HepG2 (cell line): ENCODE data around the gene NFATC2. TPM values are rescaled to one million over a fixed set of nuclear protein-coding genes. Genes with fewer than 3 reads are reported as not detected.

Experiments
- BRCA1 ChIP-seq: sonication (generic); formaldehyde crosslinking; IDR thresholded peaks from 2 replicates; pipeline ENCODE4 v1.4.0; 2020; ENCODE audit warnings: missing genetic modification reagents
- DR1 ChIP-seq: sonication (generic); formaldehyde crosslinking; IDR thresholded peaks from 2 replicates; pipeline ENCODE4 v1.8.0; 2021; ENCODE audit warnings: mild to moderate bottlenecking, missing genetic modification reagents, inconsistent platforms
- GRHL1 ChIP-seq: sonication (generic); formaldehyde crosslinking; conservative IDR thresholded peaks from 2 replicates; pipeline ENCODE4 v1.8.0; 2022; ENCODE audit warnings: missing genetic modification reagents
- HES4 ChIP-seq: sonication (generic); formaldehyde crosslinking; IDR thresholded peaks from 2 replicates; pipeline ENCODE4 v1.9.0; 2021; ENCODE audit warnings: mild to moderate bottlenecking, missing genetic modification reagents, borderline replicate concordance
- KAT2B ChIP-seq: fragments of 150-350 bp; IDR thresholded peaks from 2 replicates; pipeline ENCODE4 v1.6.1; 2014; ENCODE audit warnings: low read depth, low read length, borderline replicate concordance
- KLF6 ChIP-seq: IDR thresholded peaks from 2 replicates; pipeline ENCODE4 v1.8.0; 2016; ENCODE audit warnings: missing biosample characterization, missing genetic modification reagents
- MTF1 ChIP-seq: sonication (generic); formaldehyde crosslinking; IDR thresholded peaks from 2 replicates; pipeline ENCODE4 v1.5.0; 2020; ENCODE audit warnings: missing genetic modification reagents
- SIN3A ChIP-seq: IDR thresholded peaks from 2 replicates; pipeline ENCODE4 v1.6.1; 2011; ENCODE audit warnings: low read depth, mild to moderate bottlenecking, control low read depth, low read length, borderline replicate concordance
- SNAI1 ChIP-seq: sonication (generic); formaldehyde crosslinking; IDR thresholded peaks from 2 replicates; pipeline ENCODE4 v1.5.0; 2020; ENCODE audit warnings: mild to moderate bottlenecking, missing genetic modification reagents, borderline replicate concordance
- SOX13 ChIP-seq, 3 experiments: fragments of 450-650 bp in 1 of 3; sonication (generic) in 1 of 3; formaldehyde crosslinking in 1 of 3; IDR thresholded peaks in 2 of 3; conservative IDR thresholded peaks in 1 of 3; 2 replicates each; pipeline versions ENCODE4 v1.5.0 to v1.6.1; 2016 to 2020; ENCODE audit warnings: antibody characterized with exemption in 1 of 3, mild to moderate bottlenecking in 1 of 3, missing compliant biosample characterization in 1 of 3, missing genetic modification reagents in 1 of 3, moderate library complexity in 1 of 3
- SP140L ChIP-seq: sonication (generic); formaldehyde crosslinking; IDR thresholded peaks from 2 replicates; pipeline ENCODE4 v1.4.0; 2020; ENCODE audit warnings: missing genetic modification reagents, borderline replicate concordance
- SP2 ChIP-seq: sonication (generic); formaldehyde crosslinking; IDR thresholded peaks from 2 replicates; pipeline ENCODE4 v1.5.1; 2020; ENCODE audit warnings: mild to moderate bottlenecking, missing genetic modification reagents
- SSRP1 ChIP-seq: IDR thresholded peaks from 2 replicates; pipeline ENCODE4 v1.6.1; 2016; ENCODE audit warnings: control low read depth
- ZMYM4 ChIP-seq: sonication (generic); formaldehyde crosslinking; IDR thresholded peaks from 2 replicates; pipeline ENCODE4 v1.8.1; 2023; ENCODE audit warnings: mild to moderate bottlenecking, missing genetic modification reagents
- ZNF136 ChIP-seq: sonication (generic); formaldehyde crosslinking; IDR thresholded peaks from 2 replicates; pipeline ENCODE4 v1.8.1; 2022; ENCODE audit warnings: low read depth, mild to moderate bottlenecking, moderate library complexity, missing genetic modification reagents
- ZNF143 ChIP-seq: sonication (generic); formaldehyde crosslinking; IDR thresholded peaks from 2 replicates; pipeline ENCODE4 v1.4.0; 2020; ENCODE audit warnings: missing genetic modification reagents
- ZNF282 ChIP-seq: fragments of 450-650 bp; IDR thresholded peaks from 2 replicates; pipeline ENCODE4 v1.6.1; 2018; ENCODE audit not compliant: partially characterized antibody
- ZNF3 ChIP-seq: IDR thresholded peaks from 2 replicates; pipeline ENCODE4 v1.7.0; 2017; ENCODE audit warnings: inconsistent platforms
- ZNF350 ChIP-seq: sonication (generic); formaldehyde crosslinking; IDR thresholded peaks from 2 replicates; pipeline ENCODE4 v1.4.0; 2020; ENCODE audit warnings: mild to moderate bottlenecking, low read depth, missing genetic modification reagents, borderline replicate concordance
- ZNF607 ChIP-seq: sonication (generic); formaldehyde crosslinking; IDR thresholded peaks from 2 replicates; pipeline ENCODE4 v1.5.1; 2020; ENCODE audit warnings: missing genetic modification reagents, mild to moderate bottlenecking, borderline replicate concordance
- polyA plus RNA-seq, 8 experiments: library from polyadenylated mRNA; depleted of rRNA in 3 of 8; stranded (reverse) in 7 of 8; unstranded in 1 of 8; fragments of >200 nt; fragmentation: Illumina TruSeq in 4 of 8; extraction: Trizol in 4 of 8; gene quantifications; 2 replicates each; pipeline versions ENCODE4 v1.2.1 to v1.2.3, GENCODE V29; 2011 to 2016; ENCODE audit warnings: low read depth in 4 of 8, missing spikeins in 1 of 8, mixed read lengths in 1 of 8; ENCODE audit not compliant: insufficient read depth in 1 of 8
- total RNA-seq, 5 experiments: library from RNA; depleted of rRNA; stranded (reverse); fragments of >200 nt; fragmentation: Illumina TruSeq; extraction: Trizol; gene quantifications; 2 replicates each; pipeline ENCODE4 v1.2.3, GENCODE V29; 2016; ENCODE audit warnings: low read depth in 1 of 5
- TF ChIP-seq, protein P1 (sequence below): sonication (generic); formaldehyde crosslinking; IDR thresholded peaks from 2 replicates; pipeline ENCODE4 v1.5.0; 2020; ENCODE audit warnings: missing genetic modification reagents
- TF ChIP-seq, protein P2 (sequence below): sonication (generic); formaldehyde crosslinking; IDR thresholded peaks from 2 replicates; pipeline ENCODE4; 2020; ENCODE audit warnings: missing genetic modification reagents, mild to moderate bottlenecking, borderline replicate concordance

NFATC2 gene
- total and polyA plus RNA-seq, 2 of the 13 experiments (the other 11 are each of a cell fraction or from before 2014, with no cell fraction given) = 1.9 to 3.3 TPM

- TF ChIP-seq ZNF143 (CRISPR knock-in tag) (no peak), SP2 (CRISPR knock-in tag) (no peak), ZMYM4 (CRISPR knock-in tag) (no peak), ZNF3 (CRISPR knock-in tag) (no peak), ZNF350 (no peak), GRHL1 (CRISPR knock-in tag) (no peak), MTF1 (no peak), DR1 (CRISPR knock-in tag) (no peak), SSRP1 (CRISPR knock-in tag) (no peak), ZNF136 (CRISPR knock-in tag) (no peak), BRCA1 (CRISPR knock-in tag) (no peak), HES4 (no peak), SOX13 (IDR thresholded peaks at IDR 0.05) (no peak), SOX13 (CRISPR knock-in tag; conservative IDR thresholded peaks at IDR 0.05 in 1 of 2, IDR thresholded peaks at IDR 0.05 in 1 of 2) (peak in 1 of 2 experiments; percentile 42; a peak in 1 of 4 replicates), ZNF282 (no peak), SP140L (CRISPR knock-in tag) (no peak), KLF6 (CRISPR knock-in tag) (no peak), SIN3A (no peak), SNAI1 (no peak), ZNF607 (no peak), KAT2B (no peak)
- TF ChIP-seq, protein P1, sequence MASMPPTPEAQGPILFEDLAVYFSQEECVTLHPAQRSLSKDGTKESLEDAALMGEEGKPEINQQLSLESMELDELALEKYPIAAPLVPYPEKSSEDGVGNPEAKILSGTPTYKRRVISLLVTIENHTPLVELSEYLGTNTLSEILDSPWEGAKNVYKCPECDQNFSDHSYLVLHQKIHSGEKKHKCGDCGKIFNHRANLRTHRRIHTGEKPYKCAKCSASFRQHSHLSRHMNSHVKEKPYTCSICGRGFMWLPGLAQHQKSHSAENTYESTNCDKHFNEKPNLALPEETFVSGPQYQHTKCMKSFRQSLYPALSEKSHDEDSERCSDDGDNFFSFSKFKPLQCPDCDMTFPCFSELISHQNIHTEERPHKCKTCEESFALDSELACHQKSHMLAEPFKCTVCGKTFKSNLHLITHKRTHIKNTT (CRISPR knock-in tag) = no peak
- TF ChIP-seq, protein P2, sequence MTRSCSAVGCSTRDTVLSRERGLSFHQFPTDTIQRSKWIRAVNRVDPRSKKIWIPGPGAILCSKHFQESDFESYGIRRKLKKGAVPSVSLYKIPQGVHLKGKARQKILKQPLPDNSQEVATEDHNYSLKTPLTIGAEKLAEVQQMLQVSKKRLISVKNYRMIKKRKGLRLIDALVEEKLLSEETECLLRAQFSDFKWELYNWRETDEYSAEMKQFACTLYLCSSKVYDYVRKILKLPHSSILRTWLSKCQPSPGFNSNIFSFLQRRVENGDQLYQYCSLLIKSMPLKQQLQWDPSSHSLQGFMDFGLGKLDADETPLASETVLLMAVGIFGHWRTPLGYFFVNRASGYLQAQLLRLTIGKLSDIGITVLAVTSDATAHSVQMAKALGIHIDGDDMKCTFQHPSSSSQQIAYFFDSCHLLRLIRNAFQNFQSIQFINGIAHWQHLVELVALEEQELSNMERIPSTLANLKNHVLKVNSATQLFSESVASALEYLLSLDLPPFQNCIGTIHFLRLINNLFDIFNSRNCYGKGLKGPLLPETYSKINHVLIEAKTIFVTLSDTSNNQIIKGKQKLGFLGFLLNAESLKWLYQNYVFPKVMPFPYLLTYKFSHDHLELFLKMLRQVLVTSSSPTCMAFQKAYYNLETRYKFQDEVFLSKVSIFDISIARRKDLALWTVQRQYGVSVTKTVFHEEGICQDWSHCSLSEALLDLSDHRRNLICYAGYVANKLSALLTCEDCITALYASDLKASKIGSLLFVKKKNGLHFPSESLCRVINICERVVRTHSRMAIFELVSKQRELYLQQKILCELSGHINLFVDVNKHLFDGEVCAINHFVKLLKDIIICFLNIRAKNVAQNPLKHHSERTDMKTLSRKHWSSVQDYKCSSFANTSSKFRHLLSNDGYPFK (CRISPR knock-in tag) = no peak
Measured at GRCh38 chr20:51563486-51564332, 21.2 kb upstream of the NFATC2 start (continued).
